HK-2 (cell line): Measurements from ENCODE around the gene GJD4.

Experiments
- DNase-seq: peaks from one replicate; pipeline ENCODE4 v3.0.0-alpha.2; 2018; ENCODE audit not compliant: unreplicated experiment

Gene GJD4

GRCh38 chr10:35626971-35627507, 21.9 kb downstream of the GJD4 start:
- DNase-seq: no peak

- DNase-seq: no peak
Observed at GRCh38 chr10:35631404-35631803, 26.3 kb downstream of the GJD4 start.

- DNase-seq: no peak
Observed at GRCh38 chr10:35632027-35632426, 26.9 kb downstream of the GJD4 start.

- no peak for DNase-seq
Observed at GRCh38 chr10:35633006-35633980, 28.2 kb downstream of the GJD4 start.

GRCh38 chr10:35635576-35635975, 30.4 kb downstream of the GJD4 start:
- peak; percentile 25 for DNase-seq

GRCh38 chr10:35636956-35637355, 31.8 kb downstream of the GJD4 start:
- no peak for DNase-seq

GRCh38 chr10:35637462-35637861, 32.3 kb downstream of the GJD4 start:
- DNase-seq: no peak

GRCh38 chr10:35638101-35638500, 33.0 kb downstream of the GJD4 start:
- no peak for DNase-seq

GRCh38 chr10:35639021-35639727, 34.0 kb downstream of the GJD4 start:
- no peak for DNase-seq

GRCh38 chr10:35639728-35640401, 34.7 kb downstream of the GJD4 start:
- no peak for DNase-seq

GRCh38 chr10:35640474-35640873, 35.3 kb downstream of the GJD4 start:
- peak; percentile 57 for DNase-seq

- DNase-seq: peak; percentile 66
Observed at GRCh38 chr10:35640951-35641675, 36.0 kb downstream of the GJD4 start.

- no peak for DNase-seq
Observed at GRCh38 chr10:35641676-35642034, 36.5 kb downstream of the GJD4 start.

- DNase-seq: peak; percentile 83
Observed at GRCh38 chr10:35642035-35642792, 37.1 kb downstream of the GJD4 start, which contains the start of gene FZD8. TSS of gene FZD8 (minus strand) at chr10:35642296. CDS start at chr10:35641429, 867 bp downstream.

- DNase-seq: no peak
Observed at GRCh38 chr10:35642793-35643114, 37.6 kb downstream of the GJD4 start.

- no peak for DNase-seq
Observed at GRCh38 chr10:35643151-35644049, 38.3 kb downstream of the GJD4 start.

- DNase-seq: no peak
Observed at GRCh38 chr10:35644050-35644950, 39.2 kb downstream of the GJD4 start.

- no peak for DNase-seq
Observed at GRCh38 chr10:35650894-35651293, 45.8 kb downstream of the GJD4 start.

- DNase-seq: no peak
Observed at GRCh38 chr10:35652824-35653223, 47.7 kb downstream of the GJD4 start.
